ENCODE results near the gene TOM1L2.
"Not testable (repeated sequence)": the region's sequence is repeated elsewhere in the genome, so short reads cannot be mapped to it uniquely, and the experiment has no call there.

The TOM1L2 gene

DNA sequence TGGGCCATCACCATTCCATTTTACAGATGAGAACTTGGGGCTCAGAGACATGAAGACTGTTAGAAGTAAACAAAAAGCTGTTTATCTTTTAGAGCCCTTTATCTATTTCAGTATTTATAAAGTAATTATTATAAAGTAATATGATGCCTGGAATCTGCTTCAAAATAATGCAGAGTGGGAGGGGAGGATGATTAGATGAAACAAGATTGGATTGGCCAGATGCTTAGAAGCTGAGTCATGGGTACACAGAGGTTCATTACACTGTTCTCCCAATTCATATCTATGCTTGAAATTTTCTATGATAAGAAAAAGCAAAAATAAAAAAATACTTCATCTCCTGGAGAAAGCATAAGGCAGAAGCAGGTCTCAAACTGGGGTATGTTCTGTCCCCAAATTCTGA, 29.4 kb downstream of the TOM1L2 start:
- DNase-seq (ENCODE audit: low read depth) = no peak

DNA sequence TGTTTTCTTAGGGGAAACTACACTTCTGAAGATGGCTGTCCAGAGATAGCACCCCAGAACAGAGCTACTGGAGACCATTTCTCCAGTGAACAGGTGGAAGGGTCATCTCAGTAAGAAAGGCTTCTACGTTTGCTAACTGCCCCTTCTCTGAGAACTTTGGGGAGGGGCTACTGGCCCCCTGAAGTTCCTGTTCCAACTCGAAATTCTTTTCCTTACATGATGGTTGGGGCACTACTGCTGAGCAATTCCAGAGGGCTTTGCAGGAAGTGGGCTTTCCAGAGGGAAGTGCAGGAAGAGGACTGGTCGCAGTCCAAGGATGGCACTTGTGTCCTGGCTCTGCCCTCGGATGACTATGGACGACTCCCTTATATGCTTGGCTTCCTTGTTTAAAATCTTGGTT, 31.2 kb downstream of the TOM1L2 start:
- DNase-seq (ENCODE audit: low read depth) = no peak

DNA sequence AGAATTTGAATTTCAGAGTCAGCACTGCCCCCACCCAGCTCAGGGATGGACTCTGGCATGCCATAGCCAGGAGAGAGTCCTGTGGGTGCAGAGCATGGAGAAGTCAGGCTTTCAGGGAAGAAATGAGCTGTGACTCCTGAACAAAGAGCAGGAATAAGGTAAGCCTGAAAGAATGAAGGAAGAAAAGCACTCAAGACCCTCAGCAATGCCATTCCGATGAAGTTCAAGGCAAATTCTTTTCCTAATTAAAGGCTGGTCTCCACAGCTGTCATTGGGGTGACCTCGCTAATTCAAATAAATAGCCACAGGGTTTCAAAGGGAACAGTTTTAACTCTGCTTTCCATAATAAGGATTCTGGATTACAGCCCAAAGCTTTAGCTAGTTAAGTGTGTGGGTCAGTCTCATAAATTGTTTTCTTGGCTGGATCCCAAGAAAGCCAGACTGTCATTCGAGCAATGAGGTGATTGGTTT, 31.7 kb downstream of the TOM1L2 start:
- DNase-seq (ENCODE audit: low read depth) = no peak

DNA sequence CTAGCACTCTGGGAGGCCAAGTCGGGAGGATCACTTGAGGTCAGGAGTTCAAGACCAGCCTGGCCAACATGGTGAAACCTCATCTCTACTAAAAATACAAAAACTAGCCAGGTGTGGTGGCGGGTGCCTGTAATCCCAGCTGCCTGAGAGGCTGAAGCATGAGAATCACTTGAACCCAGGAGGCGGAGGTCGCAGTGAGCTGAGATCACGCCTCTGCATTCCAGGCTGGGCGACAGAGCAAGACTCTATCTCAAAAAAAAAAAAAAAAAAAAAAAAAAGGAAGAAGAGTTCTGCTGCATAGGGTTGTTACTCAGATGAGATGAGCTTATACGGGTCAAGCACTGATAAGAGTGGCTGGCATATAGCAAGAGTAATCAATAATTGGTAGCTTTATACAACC, 32.3 kb downstream of the TOM1L2 start:
- not testable (repeated sequence) for DNase-seq (ENCODE audit: low read depth)

DNA sequence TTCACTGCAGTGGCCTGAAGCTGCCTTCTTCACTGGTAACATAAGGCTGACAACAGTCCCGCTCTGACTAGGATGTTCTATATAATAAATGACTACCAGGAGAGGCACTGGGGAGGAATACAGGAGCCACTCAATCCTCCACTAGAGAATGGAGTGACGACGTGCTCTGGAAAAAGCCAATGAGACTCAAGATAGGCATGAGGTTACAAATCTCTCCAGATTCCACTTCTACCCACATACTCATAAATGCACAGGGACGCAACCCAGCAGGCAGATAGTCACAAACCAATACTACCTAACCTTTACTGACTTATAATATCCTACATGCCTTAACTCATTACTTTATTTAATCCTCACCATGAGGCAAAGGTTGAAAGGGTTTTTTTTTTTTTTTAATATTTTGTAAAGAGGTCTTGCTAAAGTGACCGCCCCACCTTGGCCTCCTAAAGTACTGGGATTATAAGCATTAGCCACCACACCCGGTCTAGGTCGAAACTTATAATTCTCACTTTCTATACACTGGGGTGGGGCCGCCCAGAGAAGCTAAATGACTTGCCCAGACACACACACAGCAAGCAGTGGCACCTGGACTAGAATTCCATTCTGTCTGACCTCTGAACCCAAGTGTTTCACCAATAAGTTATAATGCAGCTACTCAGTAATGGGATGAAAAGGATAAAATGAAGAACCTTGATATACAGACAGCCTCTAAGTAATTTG, 33.7 kb downstream of the TOM1L2 start:
- DNase-seq (ENCODE audit: low read depth) = no peak

GRCh38 chr17:17937958-17938357, 34.2 kb downstream of the TOM1L2 start:
- no peak for DNase-seq (ENCODE audit: low read depth)

GRCh38 chr17:17937201-17937853, 34.9 kb downstream of the TOM1L2 start:
- DNase-seq (ENCODE audit: low read depth) = no peak

DNA sequence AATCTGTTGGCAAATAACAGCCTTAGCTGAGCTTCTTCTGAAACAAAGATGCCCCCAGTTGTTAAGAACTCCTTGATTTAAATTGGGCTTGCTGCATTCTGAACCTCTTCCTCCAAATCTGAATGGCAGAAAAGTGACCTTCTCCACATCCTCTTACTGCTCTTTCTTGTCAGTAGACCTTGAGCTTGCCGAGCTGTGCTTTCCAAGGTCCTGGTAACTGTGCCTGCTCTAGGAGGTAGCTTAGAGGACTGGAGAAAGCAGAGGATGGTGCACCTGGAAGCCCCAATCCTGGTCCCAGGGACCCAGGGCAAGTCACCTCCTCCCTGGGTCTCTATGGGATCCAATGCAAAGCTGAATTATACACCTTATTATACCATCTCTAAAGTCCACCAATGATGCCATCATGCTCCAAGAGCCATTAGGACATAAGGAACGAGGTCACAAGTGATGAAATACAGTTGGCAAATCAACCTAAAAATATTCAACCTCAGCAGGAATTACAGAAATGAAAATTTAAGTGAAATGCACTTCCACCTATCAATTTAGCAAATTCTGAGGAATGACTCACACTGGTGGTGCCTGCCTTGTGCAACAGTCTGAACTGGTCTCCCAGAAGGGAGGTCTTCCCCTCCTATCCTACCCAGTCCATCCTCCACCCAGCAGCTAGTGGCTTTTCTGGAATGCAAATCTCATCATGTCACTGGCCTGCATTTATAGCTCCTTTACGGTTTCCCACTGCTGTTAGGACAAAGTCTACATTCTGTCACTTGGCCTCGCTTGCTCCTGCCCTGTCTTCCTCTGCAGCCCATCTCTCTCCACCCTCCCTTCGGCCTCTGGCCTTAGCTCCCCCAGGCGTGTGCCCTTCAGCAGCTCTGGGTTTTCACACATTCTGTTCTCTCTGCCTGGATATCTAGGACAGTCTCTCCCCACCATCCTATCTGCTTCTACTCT, 36.6 kb downstream of the TOM1L2 start:
- DNase-seq (ENCODE audit: low read depth) = no peak

DNA sequence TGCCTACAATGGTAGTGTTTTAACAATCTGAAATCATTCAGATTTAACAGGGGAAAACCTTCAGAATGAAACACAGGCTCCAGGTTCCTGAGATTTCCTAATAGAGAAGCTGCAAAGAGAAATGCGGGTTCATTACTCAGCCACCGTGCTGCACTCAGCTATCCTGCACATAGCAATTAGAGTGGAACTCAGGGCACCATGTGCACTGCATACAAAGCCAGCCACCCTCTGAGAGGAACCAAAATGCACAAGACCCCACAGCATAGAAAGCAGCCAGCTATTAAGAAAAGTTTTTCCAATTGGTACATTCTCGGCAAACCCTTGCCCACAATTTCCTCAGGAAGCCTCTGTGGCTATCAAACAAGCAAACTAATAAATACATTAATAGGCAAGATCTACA, 37.4 kb downstream of the TOM1L2 start:
- no peak for DNase-seq (ENCODE audit: low read depth)

DNA sequence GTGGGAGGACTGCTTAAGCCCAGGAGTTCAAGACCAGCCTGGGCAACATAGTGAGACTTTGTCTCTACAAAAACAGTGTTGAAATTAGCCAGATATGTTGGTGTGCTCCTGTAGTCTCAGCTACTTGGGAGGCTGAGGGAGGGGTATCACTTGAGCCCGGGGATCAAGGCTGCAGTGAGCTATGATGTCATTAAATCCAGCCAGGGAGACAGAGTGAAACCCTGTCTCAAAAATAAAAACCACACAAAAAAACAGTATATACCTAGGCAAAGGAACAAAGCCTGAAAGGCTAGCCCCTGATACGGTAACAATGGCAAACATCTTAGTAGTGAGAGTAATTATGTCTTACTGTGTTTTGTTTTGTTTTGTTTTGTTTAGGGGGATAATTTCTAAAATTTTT, 38.0 kb downstream of the TOM1L2 start:
- no peak for DNase-seq (ENCODE audit: low read depth)

DNA sequence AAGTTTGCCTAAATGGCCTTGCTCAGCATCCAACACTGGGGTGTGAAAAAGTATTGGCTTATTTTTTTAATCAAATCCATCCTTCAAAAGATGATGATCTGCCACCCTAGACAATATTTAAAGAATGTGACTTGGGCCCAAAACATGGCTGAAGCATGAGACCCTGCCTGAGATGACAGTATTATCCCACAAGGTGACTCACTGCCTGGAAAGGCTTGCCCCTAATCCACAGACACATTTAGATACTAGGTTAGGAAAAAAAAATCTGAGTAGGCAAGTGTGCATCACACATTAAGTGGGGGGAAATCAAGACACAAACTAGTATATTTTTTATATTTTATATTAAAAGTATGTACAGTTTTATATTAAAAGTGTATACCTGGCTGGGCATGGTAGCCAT, 38.4 kb downstream of the TOM1L2 start:
- no peak for DNase-seq (ENCODE audit: low read depth)

DNA sequence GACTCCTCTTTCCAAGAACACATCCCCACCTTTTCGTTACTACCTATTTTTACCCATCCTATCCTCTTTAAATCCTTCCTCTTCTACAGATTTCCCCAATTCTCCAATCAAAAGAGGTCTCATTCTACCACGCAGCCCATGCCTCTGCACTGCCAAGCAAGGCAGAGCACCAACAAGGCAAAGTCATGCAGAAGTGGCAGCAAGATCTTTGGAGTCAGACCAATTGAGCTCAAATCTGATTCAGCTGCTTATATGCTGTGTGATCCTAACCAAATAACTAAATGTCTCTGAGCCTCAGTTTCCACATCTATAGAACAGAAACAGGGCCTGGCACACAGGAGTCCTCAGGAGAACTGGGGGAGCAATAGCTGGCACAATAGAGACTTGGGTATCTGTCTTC, 41.0 kb downstream of the TOM1L2 start:
- DNase-seq (ENCODE audit: low read depth) = no peak

- no peak for DNase-seq (ENCODE audit: low read depth)
These were observed 41.5 kb downstream of the TOM1L2 start for GRCh38 chr17:17930674-17931073.

- no peak for DNase-seq (ENCODE audit: low read depth)
These were observed 42.4 kb downstream of the TOM1L2 start for GRCh38 chr17:17929655-17930380.

- DNase-seq (ENCODE audit: low read depth) = no peak
These were observed 43.6 kb downstream of the TOM1L2 start for GRCh38 chr17:17928398-17929287.

GRCh38 chr17:17926840-17927449, 45.3 kb downstream of the TOM1L2 start:
- DNase-seq (ENCODE audit: low read depth) = no peak

GRCh38 chr17:17926036-17926435, 46.2 kb downstream of the TOM1L2 start:
- DNase-seq (ENCODE audit: low read depth) = no peak

DNA sequence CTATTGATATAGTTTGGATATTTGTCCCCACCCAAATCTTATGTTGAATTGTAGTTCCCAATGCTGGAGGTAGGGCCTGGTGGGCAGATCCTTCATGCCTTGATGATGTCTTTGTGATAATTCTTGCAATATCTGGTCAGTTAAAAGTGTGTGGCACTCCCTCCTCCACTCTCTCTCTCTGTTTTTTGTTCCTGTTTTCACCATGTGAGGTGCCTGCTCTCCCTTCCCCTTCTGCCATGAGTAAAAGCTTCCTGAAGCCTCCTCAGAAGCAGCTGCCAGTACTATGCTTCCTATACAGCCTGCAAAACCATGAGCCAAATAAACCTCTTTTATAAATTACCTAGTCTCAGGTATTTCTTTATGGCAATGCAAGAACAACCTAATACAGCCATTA, 47.3 kb downstream of the TOM1L2 start:
- no peak for DNase-seq (ENCODE audit: low read depth)

GRCh38 chr17:17924131-17924856, 47.9 kb downstream of the TOM1L2 start:
- no peak for DNase-seq (ENCODE audit: low read depth)

GRCh38 chr17:17922070-17922614, 50.1 kb downstream of the TOM1L2 start:
- no peak for DNase-seq (ENCODE audit: low read depth)
